Stomach (tissue), 4 donors: Measurements from ENCODE around the gene NCEH1.

Source experiments
- EP300 ChIP-seq: sonication (generic); formaldehyde crosslinking; IDR thresholded peaks from one replicate; pipeline ENCODE4 v1.6.1; 2017; ENCODE audit warnings: antibody characterized with exemption
- POLR2AphosphoS5 ChIP-seq, 3 donors: sonication (generic); formaldehyde crosslinking; IDR thresholded peaks; one replicate each; pipeline ENCODE4 v1.6.1; 2016; ENCODE audit warnings: antibody characterized with exemption in 3 of 3
- TF ChIP-seq, protein P1 (sequence below), 7 experiments: fragments of 450-650 bp in 4 of 7; fragments of 200-600 bp in 3 of 7; sonication (generic) in 3 of 7; IDR thresholded peaks; one replicate each; pipeline ENCODE4 v1.5.1; 2016 to 2019; ENCODE audit warnings: antibody characterized with exemption in 7 of 7, control low read depth in 2 of 7, mild to moderate bottlenecking in 1 of 7

DNA sequence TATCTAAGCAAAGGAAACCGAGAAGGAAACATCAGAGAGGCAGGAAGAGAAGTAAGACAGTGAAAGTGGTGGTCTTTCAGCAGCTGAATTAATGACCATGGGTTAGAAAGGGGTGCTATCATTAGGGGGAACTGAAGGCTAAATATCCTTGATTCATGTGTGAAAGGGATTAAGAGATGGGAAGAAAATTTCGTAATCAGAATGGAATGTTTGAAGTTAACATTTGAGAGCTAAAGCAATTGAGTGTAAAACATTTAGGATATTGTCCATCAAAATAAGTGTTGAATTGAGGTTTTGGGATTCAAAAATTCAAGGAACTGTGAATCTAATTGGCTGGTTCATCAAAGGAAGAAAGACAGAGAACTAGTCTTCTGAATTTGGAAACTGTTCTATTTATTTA lies 35.6 kb upstream of the NCEH1 start:
- TF ChIP-seq, protein P1, sequence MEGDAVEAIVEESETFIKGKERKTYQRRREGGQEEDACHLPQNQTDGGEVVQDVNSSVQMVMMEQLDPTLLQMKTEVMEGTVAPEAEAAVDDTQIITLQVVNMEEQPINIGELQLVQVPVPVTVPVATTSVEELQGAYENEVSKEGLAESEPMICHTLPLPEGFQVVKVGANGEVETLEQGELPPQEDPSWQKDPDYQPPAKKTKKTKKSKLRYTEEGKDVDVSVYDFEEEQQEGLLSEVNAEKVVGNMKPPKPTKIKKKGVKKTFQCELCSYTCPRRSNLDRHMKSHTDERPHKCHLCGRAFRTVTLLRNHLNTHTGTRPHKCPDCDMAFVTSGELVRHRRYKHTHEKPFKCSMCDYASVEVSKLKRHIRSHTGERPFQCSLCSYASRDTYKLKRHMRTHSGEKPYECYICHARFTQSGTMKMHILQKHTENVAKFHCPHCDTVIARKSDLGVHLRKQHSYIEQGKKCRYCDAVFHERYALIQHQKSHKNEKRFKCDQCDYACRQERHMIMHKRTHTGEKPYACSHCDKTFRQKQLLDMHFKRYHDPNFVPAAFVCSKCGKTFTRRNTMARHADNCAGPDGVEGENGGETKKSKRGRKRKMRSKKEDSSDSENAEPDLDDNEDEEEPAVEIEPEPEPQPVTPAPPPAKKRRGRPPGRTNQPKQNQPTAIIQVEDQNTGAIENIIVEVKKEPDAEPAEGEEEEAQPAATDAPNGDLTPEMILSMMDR (IDR thresholded peaks at IDR 0.05), result no peak
- no peak for TF ChIP-seq POLR2AphosphoS5 (IDR thresholded peaks at IDR 0.05)
- TF ChIP-seq EP300, result no peak
